ENCODE results near the gene GRIN2B.

The GRIN2B gene

DNA sequence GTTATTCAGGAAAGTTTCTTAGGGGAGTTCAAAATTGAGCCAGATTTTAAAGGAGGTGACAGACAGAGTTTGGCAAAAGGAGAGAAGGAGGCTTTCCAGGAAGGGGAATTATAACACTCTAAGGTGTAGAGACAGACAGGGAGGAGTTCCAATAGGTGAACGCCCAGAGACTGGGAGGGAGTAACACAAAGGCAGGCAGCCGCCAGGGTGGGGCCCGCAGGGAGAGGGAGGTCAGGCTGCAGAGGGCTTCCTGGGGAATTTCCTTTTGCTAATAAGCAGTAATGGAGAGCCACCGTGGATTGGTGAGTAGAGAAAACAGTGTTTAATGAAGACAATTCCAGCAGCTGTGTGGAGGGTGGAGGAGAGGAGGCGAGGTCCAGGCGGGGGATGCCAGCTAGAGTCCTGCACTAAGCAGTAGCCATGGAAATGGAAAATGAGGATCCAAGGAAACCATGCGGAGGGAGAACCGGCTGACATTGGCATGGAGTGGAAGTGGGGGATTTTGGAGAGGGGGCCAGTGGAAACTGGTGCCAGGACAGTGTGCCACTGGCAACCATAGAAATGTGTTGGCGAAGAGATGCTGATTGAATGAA is 22.2 kb downstream of the GRIN2B start:
- H3K27me3 ChIP-seq (ENCODE audit: insufficient read depth, insufficient read length), result no peaks in the 10 kb centered on the region
- TF ChIP-seq SUZ12 (IDR thresholded peaks at IDR 0.05; ENCODE audit: extremely low read depth, insufficient read depth, insufficient read length) (no peak), YY1 (IDR thresholded peaks at IDR 0.05; ENCODE audit: insufficient read depth, insufficient read length) (no peak), ZNF274 (IDR thresholded peaks at IDR 0.05; ENCODE audit: low read depth, low read length) (no peak)
- H3K9ac ChIP-seq (ENCODE audit: insufficient read length, low read depth), result no peak overlapping the region
- H3K36me3 ChIP-seq (ENCODE audit: insufficient read depth, insufficient read length, low read length), result no peaks in the 10 kb centered on the region
- no peak for DNase-seq (ENCODE audit: low read depth, low spot score)
- peaks cover 15% of the 10 kb centered on the region; the same call in 1 of the 2 replicates for H3K9me3 ChIP-seq (ENCODE audit: insufficient read depth, low read length)
- H3K4me1 ChIP-seq (ENCODE audit: insufficient read depth, insufficient read length), result no peaks in the 10 kb centered on the region
- H3K4me3 ChIP-seq (ENCODE audit: insufficient read length, low read depth), result no peak overlapping the region

- no peak for TF ChIP-seq ZNF274 (IDR thresholded peaks at IDR 0.05; ENCODE audit: low read depth, low read length)
- no peak for TF ChIP-seq SUZ12 (IDR thresholded peaks at IDR 0.05; ENCODE audit: extremely low read depth, insufficient read depth, insufficient read length)
- TF ChIP-seq YY1 (IDR thresholded peaks at IDR 0.05; ENCODE audit: insufficient read depth, insufficient read length), result no peak
- H3K9me3 ChIP-seq (ENCODE audit: insufficient read depth, low read length), result peaks cover 15% of the 10 kb centered on the region; the same call in 1 of the 2 replicates
- no peaks in the 10 kb centered on the region for H3K4me1 ChIP-seq (ENCODE audit: insufficient read depth, insufficient read length)
Measured at GRCh38 chr12:13957576-13957975, 23.8 kb downstream of the GRIN2B start.

DNA sequence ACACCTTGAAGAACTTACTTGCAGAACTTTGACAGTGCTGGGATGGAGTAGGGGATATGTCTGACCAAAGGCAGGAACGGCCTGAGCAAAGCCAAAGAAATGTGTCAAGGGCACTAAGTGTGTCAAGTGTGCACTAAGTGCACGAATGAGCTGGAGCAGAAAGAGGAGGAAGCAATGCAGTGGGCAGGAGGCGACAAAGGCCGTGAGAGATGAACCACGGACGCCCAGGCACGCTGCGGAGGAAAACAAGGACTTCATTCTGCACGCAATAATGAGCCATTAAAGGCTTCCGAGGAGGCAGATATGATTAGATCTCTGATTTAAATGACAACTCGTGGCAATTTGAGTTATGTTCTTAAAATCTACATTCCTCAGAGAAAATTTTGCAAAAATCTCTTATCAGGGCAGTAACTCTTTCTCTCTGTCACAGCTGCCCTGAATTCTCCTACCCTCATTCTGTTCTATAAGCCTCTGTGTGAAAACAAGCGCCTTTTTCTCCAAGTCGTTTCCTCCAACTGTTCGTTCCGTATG is 25.3 kb downstream of the GRIN2B start:
- Histone ChIP-seq H3K4me1 (ENCODE audit: insufficient read depth, insufficient read length) (peaks cover 2% of the 10 kb centered on the region), H3K9ac (ENCODE audit: insufficient read length, low read depth) (no peak overlapping the region), H3K36me3 (ENCODE audit: insufficient read depth, insufficient read length, low read length) (no peaks in the 10 kb centered on the region), H3K9me3 (ENCODE audit: insufficient read depth, low read length) (peaks cover 15% of the 10 kb centered on the region; the same call in 1 of the 2 replicates), H3K4me3 (ENCODE audit: insufficient read length, low read depth) (no peak overlapping the region), H3K27me3 (ENCODE audit: insufficient read depth, insufficient read length) (no peaks in the 10 kb centered on the region)
- TF ChIP-seq YY1 (IDR thresholded peaks at IDR 0.05; ENCODE audit: insufficient read depth, insufficient read length), result no peak
- TF ChIP-seq ZNF274 (IDR thresholded peaks at IDR 0.05; ENCODE audit: low read depth, low read length), result no peak
- no peak for TF ChIP-seq SUZ12 (IDR thresholded peaks at IDR 0.05; ENCODE audit: extremely low read depth, insufficient read depth, insufficient read length)
- DNase-seq (ENCODE audit: low read depth, low spot score), result no peak

More at GRCh38 chr12:13957576-13957975, 23.8 kb downstream of the GRIN2B start:
- no peak overlapping the region for H3K9ac ChIP-seq (ENCODE audit: insufficient read length, low read depth)
- no peaks in the 10 kb centered on the region for H3K27me3 ChIP-seq (ENCODE audit: insufficient read depth, insufficient read length)
- DNase-seq (ENCODE audit: low read depth, low spot score), result no peak
- H3K36me3 ChIP-seq (ENCODE audit: insufficient read depth, insufficient read length, low read length), result no peaks in the 10 kb centered on the region
- no peak overlapping the region for H3K4me3 ChIP-seq (ENCODE audit: insufficient read length, low read depth)

- TF ChIP-seq SUZ12 (IDR thresholded peaks at IDR 0.05; ENCODE audit: extremely low read depth, insufficient read depth, insufficient read length), result no peak
- no peak for TF ChIP-seq YY1 (IDR thresholded peaks at IDR 0.05; ENCODE audit: insufficient read depth, insufficient read length)
- TF ChIP-seq ZNF274 (IDR thresholded peaks at IDR 0.05; ENCODE audit: low read depth, low read length), result no peak
- H3K36me3 ChIP-seq (ENCODE audit: insufficient read depth, insufficient read length, low read length), result no peaks in the 10 kb centered on the region
- no peaks in the 10 kb centered on the region for H3K27me3 ChIP-seq (ENCODE audit: insufficient read depth, insufficient read length)
- peaks cover 15% of the 10 kb centered on the region; the same call in 1 of the 2 replicates for H3K9me3 ChIP-seq (ENCODE audit: insufficient read depth, low read length)
- H3K4me3 ChIP-seq (ENCODE audit: insufficient read length, low read depth), result no peak overlapping the region
- H3K9ac ChIP-seq (ENCODE audit: insufficient read length, low read depth), result no peak overlapping the region
- peaks cover 2% of the 10 kb centered on the region for H3K4me1 ChIP-seq (ENCODE audit: insufficient read depth, insufficient read length)
- no peak for DNase-seq (ENCODE audit: low read depth, low spot score)
Measured at GRCh38 chr12:13952096-13952495, 29.3 kb downstream of the GRIN2B start.

DNA sequence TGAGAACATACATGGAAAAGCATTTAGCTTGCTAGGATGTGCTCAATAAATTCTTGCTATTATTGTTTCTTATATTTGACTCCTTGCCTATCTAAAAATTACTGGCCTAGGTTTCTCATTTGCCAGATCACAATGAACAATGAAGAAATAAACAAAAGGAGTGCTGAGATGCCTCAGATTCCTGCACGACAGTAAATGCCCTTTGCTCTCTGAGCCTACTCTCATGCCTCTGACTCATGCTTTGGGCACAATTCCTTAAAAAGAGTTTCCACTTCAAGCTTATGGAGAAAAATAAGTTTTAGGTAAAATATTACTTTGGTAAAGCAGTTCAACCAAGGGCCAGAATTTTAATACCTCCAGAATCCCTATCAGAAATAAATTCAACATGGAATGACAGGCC is 30.9 kb downstream of the GRIN2B start:
- H3K27me3 ChIP-seq (ENCODE audit: insufficient read depth, insufficient read length), result no peaks in the 10 kb centered on the region

DNA sequence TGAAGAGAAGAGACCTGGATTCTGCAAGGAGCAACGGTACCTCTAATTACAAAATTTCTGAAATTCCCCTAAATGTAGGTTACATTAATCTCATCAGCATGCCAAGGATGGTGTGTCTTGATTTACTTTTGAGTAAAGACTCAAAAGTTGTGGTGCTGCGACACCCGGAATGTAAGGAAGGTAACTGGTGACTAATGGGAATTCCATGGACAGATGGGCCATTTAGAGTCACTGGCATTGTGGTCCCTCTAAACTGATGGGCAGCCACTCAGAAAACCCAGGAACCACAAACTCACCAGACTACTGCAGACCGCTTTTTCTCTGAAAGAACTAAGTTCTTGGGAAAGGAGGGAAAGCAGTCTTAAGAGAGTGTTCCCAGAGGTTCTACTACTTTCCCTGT is 32.8 kb downstream of the GRIN2B start:
- Histone ChIP-seq H3K9ac (ENCODE audit: insufficient read length, low read depth) (no peak overlapping the region), H3K4me1 (ENCODE audit: insufficient read depth, insufficient read length) (peaks cover 2% of the 10 kb centered on the region), H3K4me3 (ENCODE audit: insufficient read length, low read depth) (no peak overlapping the region), H3K9me3 (ENCODE audit: insufficient read depth, low read length) (no peaks in the 10 kb centered on the region), H3K27me3 (ENCODE audit: insufficient read depth, insufficient read length) (no peaks in the 10 kb centered on the region), H3K36me3 (ENCODE audit: insufficient read depth, insufficient read length, low read length) (no peaks in the 10 kb centered on the region)
- TF ChIP-seq YY1 (IDR thresholded peaks at IDR 0.05; ENCODE audit: insufficient read depth, insufficient read length), result no peak
- TF ChIP-seq ZNF274 (IDR thresholded peaks at IDR 0.05; ENCODE audit: low read depth, low read length), result no peak
- TF ChIP-seq SUZ12 (IDR thresholded peaks at IDR 0.05; ENCODE audit: extremely low read depth, insufficient read depth, insufficient read length), result no peak
- no peak for DNase-seq (ENCODE audit: low read depth, low spot score)

More for the DNA sequence above, 30.9 kb downstream of the GRIN2B start:
- Histone ChIP-seq H3K9me3 (ENCODE audit: insufficient read depth, low read length) (peaks cover 9% of the 10 kb centered on the region; the same call in 1 of the 2 replicates), H3K4me1 (ENCODE audit: insufficient read depth, insufficient read length) (peaks cover 2% of the 10 kb centered on the region), H3K36me3 (ENCODE audit: insufficient read depth, insufficient read length, low read length) (no peaks in the 10 kb centered on the region), H3K4me3 (ENCODE audit: insufficient read length, low read depth) (no peak overlapping the region), H3K9ac (ENCODE audit: insufficient read length, low read depth) (no peak overlapping the region)
- TF ChIP-seq SUZ12 (IDR thresholded peaks at IDR 0.05; ENCODE audit: extremely low read depth, insufficient read depth, insufficient read length) (no peak), ZNF274 (IDR thresholded peaks at IDR 0.05; ENCODE audit: low read depth, low read length) (no peak), YY1 (IDR thresholded peaks at IDR 0.05; ENCODE audit: insufficient read depth, insufficient read length) (no peak)
- no peak for DNase-seq (ENCODE audit: low read depth, low spot score)

DNA sequence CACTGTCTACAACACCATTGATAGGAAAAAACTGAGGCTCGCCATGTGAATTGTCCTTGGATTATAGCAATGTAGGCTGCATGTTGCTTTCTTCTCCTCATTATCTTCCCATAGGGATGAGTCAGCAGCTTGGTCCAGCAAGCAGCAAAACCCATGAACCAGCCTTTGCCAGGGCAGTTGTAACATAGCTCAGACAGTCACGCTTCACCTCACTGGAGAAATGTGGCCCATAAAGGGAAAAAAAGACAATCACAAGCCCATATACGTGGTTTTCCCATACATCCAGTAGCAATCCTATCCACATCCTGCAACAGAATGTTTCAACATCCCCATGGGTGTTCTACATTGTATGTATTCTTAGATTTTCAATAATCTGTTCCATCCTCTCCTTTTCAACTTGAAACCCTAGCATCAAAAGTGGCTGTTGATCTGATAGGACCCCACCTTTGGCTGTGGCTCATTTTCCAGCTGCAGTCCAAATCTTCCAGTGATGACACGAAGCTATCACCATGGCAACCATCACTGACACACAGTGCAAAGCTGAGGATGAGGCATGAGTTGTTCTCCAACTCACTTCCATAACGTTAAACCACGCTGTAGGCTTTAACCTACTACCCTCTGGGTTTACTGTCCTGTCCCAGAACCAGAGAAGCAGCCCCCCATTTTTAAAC is 34.0 kb downstream of the GRIN2B start:
- no peak for DNase-seq (ENCODE audit: low read depth, low spot score)
- Histone ChIP-seq H3K4me1 (ENCODE audit: insufficient read depth, insufficient read length) (peaks cover 6% of the 10 kb centered on the region), H3K27me3 (ENCODE audit: insufficient read depth, insufficient read length) (no peaks in the 10 kb centered on the region), H3K9ac (ENCODE audit: insufficient read length, low read depth) (no peak overlapping the region), H3K4me3 (ENCODE audit: insufficient read length, low read depth) (no peak overlapping the region), H3K36me3 (ENCODE audit: insufficient read depth, insufficient read length, low read length) (no peaks in the 10 kb centered on the region), H3K9me3 (ENCODE audit: insufficient read depth, low read length) (no peaks in the 10 kb centered on the region)
- TF ChIP-seq ZNF274 (IDR thresholded peaks at IDR 0.05; ENCODE audit: low read depth, low read length) (no peak), YY1 (IDR thresholded peaks at IDR 0.05; ENCODE audit: insufficient read depth, insufficient read length) (no peak), SUZ12 (IDR thresholded peaks at IDR 0.05; ENCODE audit: extremely low read depth, insufficient read depth, insufficient read length) (no peak)
